HG03159 (cell line): Measurements from ENCODE around the gene SIRPA.

ENCODE experiments used
- ATAC-seq: cut with Tn5 transposase; IDR thresholded peaks from one replicate; pipeline ENCODE4 v1.9.1; 2021; ENCODE audit warnings: mild to moderate bottlenecking, moderate library complexity; ENCODE audit not compliant: unreplicated experiment

SIRPA gene

GRCh38 chr20:1930165-1930564 lies 35.0 kb downstream of the SIRPA start:
- no peak for ATAC-seq

GRCh38 chr20:1931830-1932229 lies 36.6 kb downstream of the SIRPA start:
- ATAC-seq, result no peak

DNA sequence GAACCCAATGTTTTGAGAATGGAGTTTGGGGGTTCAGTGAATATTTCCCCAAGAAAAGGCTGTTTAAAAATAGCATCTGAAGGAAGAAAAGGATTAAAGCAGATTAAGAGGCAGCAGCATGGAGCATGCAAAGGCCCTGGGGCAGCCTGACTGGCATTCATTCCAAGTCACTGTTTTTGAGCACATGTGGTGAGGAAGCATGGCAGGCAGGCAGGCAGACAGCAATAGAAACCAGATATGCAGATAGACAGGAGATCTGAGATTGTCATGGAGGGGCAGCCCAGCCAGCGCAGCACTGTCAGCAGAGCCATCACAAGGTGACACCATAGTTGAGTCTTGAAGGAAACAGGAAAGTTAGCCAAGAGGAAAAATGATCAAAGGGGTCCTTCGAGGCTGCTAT lies 37.8 kb downstream of the SIRPA start:
- ATAC-seq, result no peak

DNA sequence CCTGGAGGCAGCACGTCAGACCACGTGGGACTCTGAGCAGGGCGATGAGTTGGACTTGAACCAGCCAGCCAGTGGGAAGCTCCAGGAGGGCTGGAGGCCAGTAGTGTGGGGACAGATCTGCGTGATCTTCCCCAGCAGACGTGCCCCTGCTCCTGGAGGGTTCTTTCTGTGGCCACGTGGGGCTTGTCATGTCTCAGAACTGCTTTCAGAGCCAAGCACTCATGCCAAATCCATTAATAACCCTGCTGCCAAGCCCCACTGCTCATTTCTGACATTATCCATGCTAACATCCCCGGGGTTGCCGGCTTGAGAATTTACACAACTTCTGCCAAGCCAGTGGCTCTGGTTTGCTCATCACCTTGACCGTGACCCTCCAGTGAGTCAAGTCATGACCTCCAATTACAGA lies 38.3 kb downstream of the SIRPA start:
- no peak for ATAC-seq

DNA sequence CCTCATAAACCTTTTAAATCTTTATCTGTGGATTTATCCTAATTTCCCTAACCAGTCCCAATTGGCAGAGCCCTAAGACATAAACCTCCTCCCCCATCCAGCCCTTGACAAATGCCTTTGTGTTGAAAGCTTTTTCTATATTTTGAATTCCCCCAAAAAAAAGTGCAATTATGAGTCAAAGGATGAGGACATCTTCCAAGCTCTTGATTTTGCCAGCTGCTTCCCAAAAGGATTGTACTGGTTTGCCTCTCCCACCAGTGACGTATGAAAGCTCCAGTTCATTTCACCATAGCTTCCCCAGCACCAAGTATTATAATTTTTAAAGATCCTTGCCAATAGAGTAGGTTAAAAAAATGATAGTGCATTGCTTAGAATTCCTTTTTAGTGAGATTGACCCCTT lies 38.9 kb downstream of the SIRPA start:
- no peak for ATAC-seq

GRCh38 chr20:1934721-1935573 lies 39.7 kb downstream of the SIRPA start:
- ATAC-seq, result no peak

DNA sequence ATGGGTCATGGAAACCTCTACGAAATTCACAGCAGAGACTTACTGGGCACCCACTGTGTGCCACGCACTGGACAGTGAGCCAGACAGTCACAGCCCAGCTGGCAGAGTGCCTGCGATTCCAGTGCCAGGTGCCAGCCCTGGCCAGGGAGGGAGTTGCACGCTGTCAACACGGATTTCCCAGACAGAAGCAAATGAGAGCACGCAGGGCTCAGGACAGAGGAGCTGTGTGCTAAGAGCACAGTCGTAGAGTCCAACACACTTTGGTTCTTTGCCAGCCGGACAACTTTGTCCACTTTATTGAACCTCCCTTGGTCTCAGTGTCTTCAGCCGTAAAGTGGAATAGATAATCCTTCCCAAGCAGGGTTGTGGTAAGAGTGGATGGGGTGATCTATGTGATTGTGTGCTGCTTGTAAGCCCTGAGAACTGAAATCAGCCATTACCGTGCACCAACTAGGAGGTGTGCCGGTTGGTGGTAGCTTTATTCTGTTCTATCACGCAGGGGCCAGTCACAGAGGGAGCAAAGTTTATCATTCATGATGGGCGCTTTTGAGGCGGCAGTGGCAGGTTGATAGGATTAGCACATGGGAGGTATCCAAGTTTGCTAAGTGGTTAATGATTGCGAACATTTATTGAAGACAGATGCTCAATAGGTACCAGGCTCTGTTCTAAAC lies 40.6 kb downstream of the SIRPA start:
- ATAC-seq, result no peak

DNA sequence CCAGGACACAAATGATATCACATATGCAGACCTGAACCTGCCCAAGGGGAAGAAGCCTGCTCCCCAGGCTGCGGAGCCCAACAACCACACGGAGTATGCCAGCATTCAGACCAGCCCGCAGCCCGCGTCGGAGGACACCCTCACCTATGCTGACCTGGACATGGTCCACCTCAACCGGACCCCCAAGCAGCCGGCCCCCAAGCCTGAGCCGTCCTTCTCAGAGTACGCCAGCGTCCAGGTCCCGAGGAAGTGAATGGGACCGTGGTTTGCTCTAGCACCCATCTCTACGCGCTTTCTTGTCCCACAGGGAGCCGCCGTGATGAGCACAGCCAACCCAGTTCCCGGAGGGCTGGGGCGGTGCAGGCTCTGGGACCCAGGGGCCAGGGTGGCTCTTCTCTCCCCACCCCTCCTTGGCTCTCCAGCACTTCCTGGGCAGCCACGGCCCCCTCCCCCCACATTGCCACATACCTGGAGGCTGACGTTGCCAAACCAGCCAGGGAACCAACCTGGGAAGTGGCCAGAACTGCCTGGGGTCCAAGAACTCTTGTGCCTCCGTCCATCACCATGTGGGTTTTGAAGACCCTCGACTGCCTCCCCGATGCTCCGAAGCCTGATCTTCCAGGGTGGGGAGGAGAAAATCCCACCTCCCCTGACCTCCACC lies 42.2 kb downstream of the SIRPA start:
- ATAC-seq, result no peak

GRCh38 chr20:1938464-1939269 lies 43.5 kb downstream of the SIRPA start:
- no peak for ATAC-seq

GRCh38 chr20:1939270-1939595 lies 44.0 kb downstream of the SIRPA start:
- no peak for ATAC-seq

DNA sequence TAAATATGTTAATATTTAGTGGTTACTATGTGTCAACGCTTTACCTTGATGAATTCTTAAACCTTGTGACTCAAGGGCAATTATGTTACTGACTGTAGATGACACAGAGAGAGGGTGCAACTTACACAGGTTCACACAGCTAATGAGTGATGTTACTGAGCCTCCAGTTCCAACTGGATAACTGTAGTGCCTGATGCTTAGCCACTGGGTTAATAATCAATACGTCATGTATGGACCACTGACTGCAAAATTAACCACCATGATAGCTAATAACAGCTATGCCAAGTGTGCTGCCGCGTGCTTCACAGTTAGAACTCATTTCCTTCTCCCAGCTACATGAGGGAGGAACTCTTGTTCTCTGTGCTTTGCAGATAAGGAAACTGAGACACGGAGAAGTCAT lies 45.4 kb downstream of the SIRPA start:
- ATAC-seq, result no peak

- no peak for ATAC-seq
Measured at GRCh38 chr20:1941226-1941625, 46.0 kb downstream of the SIRPA start.

- ATAC-seq, result no peak
Measured at GRCh38 chr20:1942061-1942460, 46.9 kb downstream of the SIRPA start.

DNA sequence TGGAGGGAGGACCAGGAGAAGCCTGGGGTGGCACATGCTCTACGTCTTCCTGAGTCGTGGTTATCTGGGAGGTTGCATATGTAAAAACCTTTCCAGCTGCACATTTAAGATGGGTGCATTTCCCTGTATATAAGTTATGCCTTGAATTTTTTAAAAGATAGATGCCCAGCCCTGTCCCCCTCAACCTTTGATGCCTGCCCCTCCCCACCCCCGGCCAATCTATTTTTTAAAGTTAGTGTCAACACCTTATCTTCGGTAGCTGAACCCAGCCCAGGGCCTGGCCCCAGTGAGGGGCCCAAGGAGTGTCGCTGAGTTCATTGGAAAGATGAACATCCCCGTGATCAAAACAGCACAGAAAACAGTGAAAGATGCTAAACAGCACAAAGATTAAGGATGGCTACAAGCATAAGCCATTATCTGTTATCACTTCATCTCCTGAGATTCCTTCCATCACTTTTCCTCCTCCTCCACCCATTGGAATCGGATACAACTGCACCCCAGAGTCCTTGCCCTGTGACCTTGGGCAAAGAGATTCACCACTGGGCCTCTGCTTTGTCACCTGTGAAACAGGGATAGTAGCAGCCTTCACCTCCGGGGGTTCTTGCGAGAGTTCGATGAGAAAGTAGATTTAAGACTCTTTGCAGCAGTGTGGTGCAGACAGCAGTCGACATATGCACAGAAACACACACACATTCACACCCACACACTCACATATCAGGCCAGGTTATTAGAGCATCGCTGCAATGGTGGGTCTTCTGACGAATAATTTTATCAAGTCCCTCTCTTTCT lies 47.5 kb downstream of the SIRPA start:
- no peak for ATAC-seq

GRCh38 chr20:1943275-1944002 lies 48.2 kb downstream of the SIRPA start:
- no peak for ATAC-seq

DNA sequence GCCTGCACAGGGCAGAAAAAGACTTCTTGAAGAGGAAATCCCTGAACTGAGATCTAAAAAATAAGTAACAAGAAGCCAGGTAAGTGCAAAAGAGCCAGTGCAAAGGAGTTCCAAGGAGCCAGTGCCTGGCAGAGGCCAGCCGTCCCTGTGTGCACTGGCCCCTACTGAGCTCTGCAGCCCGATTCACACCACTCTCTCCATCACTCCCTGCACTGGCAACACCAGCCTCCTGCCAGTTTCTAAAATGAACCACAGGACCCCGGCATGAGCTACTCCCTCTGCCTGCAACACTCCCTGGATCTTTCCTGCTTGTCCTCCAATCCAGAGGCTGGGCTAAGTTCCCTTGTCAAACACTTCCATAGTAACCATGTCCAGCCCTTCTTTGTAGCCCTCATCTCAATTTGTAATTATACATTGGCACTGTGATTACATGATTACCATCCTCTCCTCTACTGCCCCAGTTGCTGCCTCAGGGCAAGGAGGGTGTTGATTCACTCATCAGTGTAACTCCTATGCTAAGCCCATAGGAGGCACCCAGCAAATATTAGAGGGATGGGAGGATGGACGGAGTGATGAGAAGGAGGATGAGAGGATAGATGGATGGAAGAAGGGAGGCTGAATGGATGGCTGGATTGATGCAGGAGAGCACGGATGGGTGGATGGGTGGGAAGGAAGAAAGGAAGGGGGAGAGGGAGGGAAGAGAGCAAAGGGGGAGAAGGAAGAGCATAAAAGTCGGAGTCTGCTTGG lies 49.3 kb downstream of the SIRPA start:
- ATAC-seq, result no peak

- ATAC-seq, result no peak
Measured at GRCh38 chr20:1945134-1945618, 50.0 kb downstream of the SIRPA start.

DNA sequence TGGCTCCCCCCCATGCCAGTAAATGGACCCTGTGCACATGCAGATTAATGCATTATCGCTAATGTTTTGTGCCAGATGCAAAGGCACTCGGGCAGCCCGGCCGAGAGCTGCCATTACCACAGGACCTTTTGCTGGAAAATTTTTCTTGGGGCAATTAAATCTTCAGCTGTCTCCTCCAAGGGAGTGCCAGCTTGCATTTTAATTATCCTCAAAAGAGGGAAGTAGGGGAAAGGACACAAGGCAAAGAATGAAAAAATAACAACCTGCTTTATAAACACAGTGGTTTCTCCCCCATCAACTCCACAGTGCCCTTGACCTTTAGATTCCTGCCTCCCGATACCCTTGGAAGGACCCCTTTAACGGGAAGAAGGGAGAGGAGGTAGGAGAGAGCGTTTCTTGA lies 50.5 kb downstream of the SIRPA start:
- ATAC-seq, result no peak

GRCh38 chr20:1946442-1946761 lies 51.2 kb downstream of the SIRPA start:
- ATAC-seq, result no peak
